NCI-H748 treated with DMSO at 0.1 percent for 48 hours (cell line): ENCODE measurements around the gene GRIN1.
"Not testable (repeated sequence)": the region's sequence is repeated elsewhere in the genome, so short reads cannot be mapped to it uniquely, and the experiment has no call there.

ENCODE experiments used
- DNase-seq: peaks from one replicate; lab custom pipeline; 2025; lab: John Stamatoyannopoulos, UW

Gene GRIN1

GRCh38 chr9:137111788-137112563 is 27.0 kb upstream of the GRIN1 start:
- no peak for DNase-seq

GRCh38 chr9:137112564-137113384 is 26.2 kb upstream of the GRIN1 start:
- no peak for DNase-seq

DNA sequence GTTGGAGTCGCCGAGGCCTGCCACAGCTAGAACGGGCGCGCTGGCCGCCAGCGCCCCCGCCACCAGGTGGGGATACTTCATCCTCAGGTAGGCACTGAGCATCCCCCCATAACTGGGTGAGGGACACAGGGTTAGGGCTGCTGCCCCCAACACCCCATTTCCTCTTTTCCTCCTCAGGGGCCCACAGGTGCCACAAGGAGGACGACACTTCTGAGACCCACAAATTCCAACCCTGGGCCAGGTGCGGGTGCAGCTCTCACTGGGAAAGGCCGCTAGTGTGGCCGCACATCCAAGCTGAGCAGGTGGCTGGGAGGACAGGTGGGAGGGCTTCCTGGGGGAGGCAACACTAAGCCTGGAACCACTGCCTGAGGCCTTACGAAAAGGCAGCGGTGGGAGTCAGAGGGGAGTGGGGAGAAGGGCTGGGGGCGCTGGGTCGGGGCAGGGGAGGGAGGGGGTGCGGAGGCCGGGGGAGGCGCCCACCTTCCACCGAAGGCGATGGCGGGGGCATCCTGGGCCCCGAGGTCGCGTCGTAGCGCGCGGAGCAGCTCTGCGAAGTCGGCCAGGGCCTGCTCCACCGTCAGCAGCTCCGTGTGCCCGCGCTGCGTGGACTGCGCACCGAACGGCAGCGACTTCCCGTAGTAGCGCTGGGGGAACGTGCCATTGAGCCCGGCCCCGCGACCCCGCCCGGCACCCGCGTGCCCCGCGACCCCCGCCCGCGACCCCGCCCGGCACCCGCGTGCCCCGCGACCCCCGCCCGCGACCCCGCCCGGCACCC is 25.4 kb upstream of the GRIN1 start:
- no peak for DNase-seq

DNA sequence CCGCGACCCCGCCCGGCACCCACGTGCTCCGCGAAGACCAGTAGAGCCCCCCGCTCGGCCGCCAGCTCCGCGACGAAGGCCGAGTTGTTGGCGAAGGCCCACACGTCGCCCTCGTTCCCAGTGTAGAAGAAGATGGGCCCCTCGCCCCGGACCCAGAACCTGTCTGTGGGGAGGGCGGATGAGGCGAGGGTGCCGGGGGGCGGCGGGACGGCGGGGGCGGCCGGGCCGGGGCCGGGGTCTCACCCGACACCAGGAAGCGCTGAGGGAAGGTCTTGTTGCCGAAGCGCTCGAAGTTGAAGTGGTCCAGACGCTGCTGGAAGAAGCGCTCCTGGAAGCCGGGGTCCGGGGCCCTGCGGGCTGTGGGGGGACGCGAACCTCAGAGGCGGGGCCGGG is 24.7 kb upstream of the GRIN1 start:
- DNase-seq = no peak

DNA sequence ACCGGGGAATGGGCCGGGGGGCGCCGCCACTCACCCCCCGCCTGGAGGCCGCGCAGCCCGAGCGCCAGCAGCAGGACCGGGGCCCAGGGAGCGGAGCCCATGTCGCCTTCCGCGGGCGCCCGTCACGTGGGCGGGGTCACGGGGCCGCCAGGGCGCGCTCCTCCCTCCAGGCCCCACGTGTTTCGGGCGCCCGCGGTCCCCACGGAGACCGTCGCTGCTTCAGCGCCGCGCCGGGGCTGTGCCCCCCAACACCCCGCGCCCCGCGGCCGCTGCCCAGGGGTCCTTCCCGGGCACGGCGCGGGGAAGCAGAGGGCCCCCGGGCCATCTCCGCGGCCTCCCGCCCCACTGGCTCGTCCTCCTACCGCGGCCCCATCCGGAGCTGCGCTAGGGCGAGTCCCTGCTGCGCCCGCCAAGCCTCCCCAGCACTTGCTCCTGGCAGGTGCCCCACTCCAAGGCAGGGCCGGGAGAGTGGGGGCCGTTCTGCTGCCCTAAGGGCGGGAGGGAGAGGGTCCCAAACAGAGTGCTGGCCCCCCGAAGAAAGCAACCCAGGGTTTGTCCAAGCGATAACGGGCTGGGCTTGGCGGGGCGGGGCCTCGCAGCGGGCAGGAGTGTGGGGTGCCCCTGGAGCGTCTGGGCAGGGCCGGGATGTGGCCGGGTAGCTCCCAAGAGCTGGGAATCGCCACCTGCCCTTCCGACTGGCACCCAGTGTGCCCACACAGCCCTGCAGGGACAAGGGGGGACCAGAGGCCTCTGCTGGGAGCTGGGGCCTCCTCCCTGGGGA is 24.2 kb upstream of the GRIN1 start, which contains the start of gene DPP7:
DPP7 (minus strand) TSS at position 121 of the 781 bp plus-strand sequence; CDS start at position 101, 20 bp downstream.
- DNase-seq = peak; percentile 8

- DNase-seq = no peak
These were observed 23.4 kb upstream of the GRIN1 start for GRCh38 chr9:137115394-137116026.

DNA sequence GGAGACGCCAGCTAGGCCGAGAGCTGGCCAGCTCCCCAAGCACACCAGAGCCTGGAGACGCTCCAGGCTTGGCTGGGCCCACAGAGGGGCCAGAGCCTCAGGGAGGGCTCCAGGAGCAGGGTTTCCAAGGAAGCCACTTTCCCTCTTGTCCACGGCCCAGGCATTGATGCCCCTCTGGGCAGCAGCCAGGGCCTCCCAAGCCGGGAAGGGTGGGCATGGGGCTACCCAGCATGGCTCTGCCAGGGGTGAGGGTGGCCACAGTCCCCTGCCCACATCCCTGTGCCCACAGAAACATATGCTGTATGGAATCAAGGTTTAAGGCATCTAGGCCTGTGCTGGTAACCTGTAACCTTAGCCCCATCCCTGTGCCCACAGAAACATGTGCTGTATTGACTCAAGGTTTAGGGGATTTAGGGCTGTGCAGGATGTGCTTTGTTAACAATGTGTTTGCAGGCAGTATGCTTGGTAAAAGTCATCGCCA is 22.9 kb upstream of the GRIN1 start:
- no peak for DNase-seq

DNA sequence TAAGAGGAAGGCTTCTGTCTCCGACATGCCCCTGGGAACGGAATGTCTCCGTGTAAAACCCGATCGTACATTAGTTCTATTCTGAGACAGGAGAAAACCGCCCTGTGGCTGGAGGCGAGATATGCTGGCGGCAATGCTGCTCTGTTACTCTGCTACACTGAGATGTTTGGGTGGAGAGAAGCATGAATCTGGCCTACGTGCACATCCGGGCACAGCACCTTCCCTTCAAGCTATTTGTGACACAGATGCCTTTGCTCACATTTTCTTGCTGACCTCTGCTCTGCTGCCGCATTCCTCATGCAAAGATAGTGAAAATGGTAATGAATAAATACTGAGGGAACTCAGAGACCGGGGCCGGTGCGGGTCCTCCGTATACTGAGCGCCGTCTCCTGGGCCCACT is 22.2 kb upstream of the GRIN1 start:
- DNase-seq = no peak

DNA sequence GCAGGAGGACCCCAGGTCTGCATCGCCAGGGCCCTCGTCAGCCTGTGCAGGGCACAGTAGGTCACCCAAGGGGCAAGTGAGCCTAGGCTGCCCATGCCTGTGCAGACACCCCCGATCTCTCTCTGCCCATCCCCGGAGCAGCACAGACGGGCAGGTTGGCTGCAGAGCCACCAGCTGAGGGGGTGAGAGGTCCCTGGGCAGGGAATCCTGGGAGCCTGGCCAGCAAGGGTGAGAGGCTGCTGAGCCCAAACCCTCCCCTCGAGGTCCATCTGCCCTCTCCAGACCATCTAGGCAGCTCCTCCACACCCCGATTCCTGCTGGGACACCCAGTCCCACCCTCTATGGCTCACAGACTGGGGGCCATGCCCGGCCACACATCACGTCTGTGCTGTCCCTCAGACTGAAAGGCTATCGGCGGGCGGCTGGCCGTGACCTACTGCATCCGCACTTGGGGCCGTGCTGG is 21.7 kb upstream of the GRIN1 start:
- no peak for DNase-seq

GRCh38 chr9:137118092-137118603 is 20.8 kb upstream of the GRIN1 start:
- DNase-seq = not testable (repeated sequence)

DNA sequence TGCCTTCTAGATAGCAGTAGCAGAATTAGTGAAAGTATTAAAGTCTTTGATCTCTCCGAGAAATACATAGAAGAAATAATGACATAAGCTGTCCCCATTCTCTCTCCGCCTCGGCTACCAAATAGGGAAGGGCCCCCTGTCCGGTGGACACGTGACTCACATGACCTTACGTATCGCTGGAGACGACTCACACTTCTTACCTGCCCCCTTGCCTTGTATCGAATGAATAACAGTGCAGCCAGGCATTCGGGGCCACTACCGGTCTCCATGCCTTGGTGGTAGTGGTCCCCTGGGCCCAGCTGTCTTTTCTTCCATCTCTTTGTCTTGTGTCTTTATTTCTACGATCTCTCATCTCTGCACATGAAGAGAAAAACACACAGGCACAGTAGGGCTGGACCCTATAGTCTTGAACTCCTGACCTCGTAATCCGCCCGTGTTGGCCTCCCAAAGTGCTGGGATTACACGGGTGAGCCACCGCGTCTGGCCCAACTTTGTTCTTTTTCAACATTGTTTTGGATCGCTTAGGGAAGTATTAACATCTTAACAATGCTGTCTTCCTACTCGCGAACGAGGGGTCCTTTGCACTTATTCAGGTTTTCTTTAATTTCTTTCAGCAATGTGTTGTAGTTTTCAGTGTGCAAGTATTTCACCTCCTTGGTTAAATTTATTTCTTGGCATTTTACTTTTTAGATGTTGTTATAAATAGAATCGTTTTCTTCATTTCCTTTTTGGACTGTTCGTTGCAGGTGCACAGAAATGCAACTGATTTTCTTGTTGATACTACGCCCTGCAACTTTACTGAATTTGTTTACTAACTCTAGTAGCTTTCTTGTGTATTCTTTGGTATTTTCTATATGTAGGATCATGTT is 16.8 kb upstream of the GRIN1 start:
- DNase-seq = not testable (repeated sequence)

- not testable (repeated sequence) for DNase-seq
These were observed 16.0 kb upstream of the GRIN1 start for GRCh38 chr9:137122796-137123467.

DNA sequence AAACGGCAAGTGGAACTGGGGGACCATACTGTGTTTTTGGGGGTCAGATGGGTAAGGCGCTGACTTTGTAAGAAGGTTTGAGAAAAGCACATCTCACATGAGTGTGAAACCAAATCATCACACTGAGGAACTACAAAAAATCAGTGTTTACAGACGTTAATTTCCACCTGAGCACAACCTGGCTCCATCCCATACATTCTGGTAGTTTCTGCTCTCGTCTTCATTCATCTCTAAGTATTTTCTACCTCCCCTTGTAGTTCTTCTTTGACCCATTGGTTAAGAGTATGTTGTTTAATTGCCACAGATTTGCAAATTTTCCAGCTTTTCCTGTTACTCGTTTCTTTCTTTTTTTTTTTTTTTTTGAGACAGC is 15.5 kb upstream of the GRIN1 start:
- DNase-seq = no peak

DNA sequence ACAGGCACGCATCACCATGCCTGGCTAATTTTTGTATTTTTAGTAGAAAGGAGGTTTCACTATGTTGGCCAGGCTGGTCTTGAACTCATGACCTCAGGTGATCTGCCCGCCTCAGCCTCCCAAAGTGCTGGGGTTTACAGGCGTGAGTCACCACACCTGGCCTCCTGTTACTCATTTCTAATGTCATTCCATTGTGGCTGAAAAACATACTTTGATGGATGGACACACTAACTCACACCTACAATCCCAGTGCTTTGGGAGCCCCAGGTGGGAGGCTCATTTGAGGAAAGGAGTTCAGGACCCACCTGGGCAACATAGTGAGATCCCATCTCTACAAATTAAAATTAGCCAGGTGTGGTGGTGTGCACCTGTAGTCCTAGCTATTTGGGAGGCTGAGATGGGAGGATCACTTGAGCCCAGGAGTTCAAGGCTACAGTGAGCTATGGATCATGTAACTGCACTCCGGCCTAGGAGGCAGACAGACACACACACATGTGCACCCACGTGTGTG is 14.9 kb upstream of the GRIN1 start:
- DNase-seq = not testable (repeated sequence)

- DNase-seq = no peak
These were observed 12.2 kb upstream of the GRIN1 start for GRCh38 chr9:137126786-137127185.

- DNase-seq = no peak
These were observed 11.4 kb upstream of the GRIN1 start for GRCh38 chr9:137127301-137128157.

GRCh38 chr9:137128158-137128861 is 10.6 kb upstream of the GRIN1 start:
- no peak for DNase-seq
